Mesodermal cell (in vitro differentiated cells): ENCODE data around the gene SNX25.
A peak's percentile ranks its signal among the peaks of the same experiment; 100 is the strongest.

Experiments
- H3K27ac ChIP-seq: 2 replicates; pipeline ENCODE4 v1.7.0; 2013; ENCODE audit warnings: mild to moderate bottlenecking, low read depth, low read length, moderate library complexity; ENCODE audit not compliant: severe bottlenecking
- H3K36me3 ChIP-seq: 2 replicates; pipeline ENCODE4 v1.7.1; 2013; ENCODE audit warnings: mild to moderate bottlenecking, low read length, moderate library complexity; ENCODE audit not compliant: control insufficient read depth, insufficient read depth
- H3K4me1 ChIP-seq: one replicate; pipeline ENCODE4 v1.7.1; 2013; ENCODE audit warnings: mild to moderate bottlenecking, low read length; ENCODE audit not compliant: insufficient read depth, control insufficient read depth, poor library complexity, severe bottlenecking
- H3K4me3 ChIP-seq: 2 replicates; pipeline ENCODE4 v1.7.0; 2013; ENCODE audit warnings: low read length, control low read depth, mild to moderate bottlenecking; ENCODE audit not compliant: insufficient read depth, poor library complexity, severe bottlenecking; ENCODE audit errors: extremely low read depth
- H3K9me3 ChIP-seq: 2 replicates; pipeline ENCODE4 v1.7.1; 2013; ENCODE audit warnings: mild to moderate bottlenecking, low read length, moderate library complexity; ENCODE audit not compliant: control insufficient read depth
- WGBS, 2 experiments: methylation state at CpG; one replicate each; pipeline ENCODE4 v1.1.5; 2013; ENCODE audit warnings: missing lambda C conversion rate in 2 of 2; ENCODE audit not compliant: insufficient coverage in 2 of 2; 5-methylcytosine and 5-hydroxymethylcytosine counted together

Gene SNX25

DNA sequence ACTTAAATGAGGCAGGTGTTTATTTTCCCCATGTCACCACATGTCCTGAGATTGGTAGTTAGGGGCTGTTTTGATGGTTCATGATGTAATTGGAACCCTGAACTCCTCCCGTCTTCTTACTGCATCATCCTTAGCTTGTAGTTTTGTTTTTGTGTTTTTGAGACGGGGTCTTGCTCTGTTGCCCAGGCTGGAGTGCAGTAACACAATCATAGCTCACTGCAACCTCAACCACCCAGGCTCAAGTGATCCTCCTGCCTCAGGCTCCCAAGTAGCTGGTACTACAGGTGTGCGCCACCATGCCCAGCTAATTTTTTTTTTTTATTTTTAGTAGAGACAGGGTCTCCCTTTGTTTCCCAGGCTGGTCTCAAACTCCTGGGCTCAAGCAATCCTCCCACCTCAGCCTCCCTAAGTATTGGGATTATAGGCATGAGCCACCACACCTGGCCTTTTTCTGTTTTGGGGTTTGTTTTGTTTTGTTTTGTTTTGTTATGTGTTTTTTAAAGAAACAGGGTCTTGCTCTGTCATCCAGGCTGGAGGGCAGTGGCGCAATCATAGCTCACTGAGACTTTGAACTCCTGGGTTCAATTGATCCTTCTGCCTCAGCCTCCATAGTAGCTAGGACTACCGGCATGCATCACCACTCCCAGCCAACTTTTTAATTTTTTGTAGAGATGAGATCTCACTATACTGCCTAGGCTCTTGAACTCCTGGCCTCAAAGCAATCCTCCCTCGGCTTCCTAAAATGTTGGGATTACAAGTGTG is 76.4 kb downstream of the SNX25 start:
- Histone ChIP-seq H3K4me3 (no peak overlapping the region), H3K27ac (no peak overlapping the region), H3K36me3 (peaks cover 5% of the 10 kb centered on the region), H3K4me1 (no peaks in the 10 kb centered on the region), H3K9me3 (no peaks in the 10 kb centered on the region)
- WGBS, 2 experiments = 89 to 100% methylated on average over 1 to 3 of the region's 6 CpGs

DNA sequence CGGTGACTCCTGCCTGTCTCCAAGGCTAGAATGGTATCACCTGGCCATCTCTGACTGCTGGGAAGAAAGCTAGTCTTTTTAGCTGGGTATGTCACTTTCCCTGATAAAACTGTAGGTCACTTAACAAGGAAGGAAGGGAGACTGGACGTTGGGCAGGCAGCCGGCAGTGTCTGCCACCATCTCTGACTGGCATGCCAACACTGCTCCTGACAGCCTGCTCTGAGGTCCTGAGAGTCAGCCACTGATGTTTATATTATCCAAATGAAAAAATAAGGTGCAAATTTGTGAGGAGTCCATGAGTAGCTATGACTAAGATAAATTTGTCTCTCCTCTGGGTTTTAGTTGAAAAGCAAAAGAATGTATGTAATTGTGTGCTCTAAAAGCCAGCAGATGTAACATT is 77.2 kb downstream of the SNX25 start:
- H3K4me1 ChIP-seq = no peaks in the 10 kb centered on the region
- WGBS, 2 experiments = 78 to 82% methylated on average over 3 of the region's 3 CpGs
- no peak overlapping the region for H3K4me3 ChIP-seq
- H3K9me3 ChIP-seq = no peaks in the 10 kb centered on the region
- H3K36me3 ChIP-seq = peaks cover 6% of the 10 kb centered on the region
- no peak overlapping the region for H3K27ac ChIP-seq

DNA sequence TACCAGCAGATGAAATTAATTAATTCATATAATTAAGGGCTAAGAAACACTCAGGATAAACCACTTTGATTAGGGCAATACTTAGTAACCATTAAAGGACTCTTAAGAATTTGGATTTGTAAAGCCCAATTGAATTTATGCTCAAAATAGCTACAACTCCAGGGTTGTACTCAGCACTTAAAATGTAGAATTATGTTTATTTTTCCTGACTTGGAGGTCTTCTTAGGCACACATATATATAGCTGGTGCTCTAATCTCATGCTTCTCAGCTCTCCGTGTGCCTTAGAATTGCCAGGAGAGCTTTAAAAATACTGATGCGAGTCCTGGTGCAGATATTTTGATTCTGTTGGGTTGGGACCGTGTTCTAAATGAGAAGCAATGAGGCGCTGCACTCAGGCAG is 77.6 kb downstream of the SNX25 start:
- 90 to 100% methylated on average over 1 to 4 of the region's 4 CpGs for WGBS, 2 experiments
- no peaks in the 10 kb centered on the region for H3K9me3 ChIP-seq
- H3K4me1 ChIP-seq = no peaks in the 10 kb centered on the region
- peaks cover 10% of the 10 kb centered on the region for H3K36me3 ChIP-seq
- H3K4me3 ChIP-seq = no peak overlapping the region
- H3K27ac ChIP-seq = no peak overlapping the region

DNA sequence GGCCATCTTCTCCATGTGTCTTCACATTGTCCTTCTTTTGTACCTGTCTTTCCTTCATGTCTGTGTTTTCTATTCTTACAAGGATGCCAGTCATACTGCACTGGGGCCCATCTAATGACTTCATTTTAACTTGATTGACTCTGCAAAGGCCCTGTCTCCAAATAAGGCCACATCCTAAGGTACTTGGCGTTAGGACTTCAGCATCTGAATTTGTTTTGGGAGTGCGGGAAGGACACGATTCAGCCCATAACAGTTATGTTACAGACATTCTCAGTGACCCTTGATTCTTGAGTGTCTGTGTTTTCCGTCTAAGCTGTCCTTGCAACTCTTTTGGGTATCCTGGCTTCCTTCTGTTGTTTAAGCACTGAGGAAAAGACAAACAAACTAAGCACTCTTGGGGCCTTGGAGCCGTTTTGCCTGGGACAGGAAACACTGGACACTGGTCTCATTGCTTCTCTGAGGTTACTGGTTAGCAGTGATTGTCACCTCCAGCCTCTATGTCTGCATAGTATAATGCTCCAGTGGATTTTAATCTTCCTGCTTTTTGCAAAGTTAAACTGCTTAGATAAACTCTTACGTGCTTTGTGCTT is 80.7 kb downstream of the SNX25 start:
- WGBS, 2 experiments = 93 to 97% methylated on average over 5 to 6 of the region's 6 CpGs
- H3K36me3 ChIP-seq = peaks cover 20% of the 10 kb centered on the region
- peak overlapping the region; percentile 50 for H3K27ac ChIP-seq
- no peak overlapping the region for H3K4me3 ChIP-seq
- H3K4me1 ChIP-seq = no peaks in the 10 kb centered on the region
- no peaks in the 10 kb centered on the region for H3K9me3 ChIP-seq

DNA sequence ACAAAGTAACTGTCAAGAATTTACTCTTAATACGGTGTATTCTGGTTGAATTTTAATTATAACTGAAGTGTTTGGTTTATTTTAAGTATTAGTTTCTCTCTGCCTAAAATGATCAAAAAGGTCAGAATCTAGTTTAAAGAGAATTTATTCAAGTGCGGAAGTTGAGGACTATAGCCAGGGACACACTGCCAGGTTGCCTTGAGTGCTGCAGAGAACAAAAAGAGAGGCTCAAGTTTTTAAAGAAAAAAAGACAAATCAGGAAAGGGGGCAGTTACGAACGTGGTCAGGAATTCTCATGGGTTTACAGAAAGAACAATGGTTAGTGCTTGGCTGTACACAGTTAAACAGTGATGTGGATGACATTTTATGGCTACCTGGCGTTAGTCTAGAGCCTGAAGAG is 81.3 kb downstream of the SNX25 start:
- H3K27ac ChIP-seq = peak overlapping the region; percentile 50
- H3K36me3 ChIP-seq = peaks cover 20% of the 10 kb centered on the region
- no peaks in the 10 kb centered on the region for H3K4me1 ChIP-seq
- WGBS, 2 experiments = 71 to 72% methylated on average over 4 to 5 of the region's 5 CpGs
- no peaks in the 10 kb centered on the region for H3K9me3 ChIP-seq
- no peak overlapping the region for H3K4me3 ChIP-seq

DNA sequence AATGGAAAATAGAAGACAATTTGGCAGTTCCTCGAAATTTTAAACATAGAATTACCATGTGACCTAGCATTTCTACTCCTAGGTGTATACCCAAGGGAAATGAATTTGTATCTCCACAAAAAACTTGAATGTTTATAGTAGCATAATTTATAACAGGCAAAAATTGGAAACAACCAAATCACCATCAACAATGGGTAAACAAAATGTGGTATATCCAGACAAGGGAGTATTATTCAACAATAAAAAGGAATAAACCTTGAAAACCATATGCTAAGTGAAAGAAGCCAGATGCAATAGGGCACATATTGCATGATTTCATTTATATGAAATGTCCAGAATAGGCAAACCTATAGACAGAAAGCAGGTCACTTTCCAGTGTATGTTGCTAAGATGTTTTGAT is 83.8 kb downstream of the SNX25 start:
- no CpG with 5 or more reads among the region's 1 CpG for WGBS, 2 experiments
- Histone ChIP-seq H3K9me3 (no peaks in the 10 kb centered on the region), H3K4me1 (no peaks in the 10 kb centered on the region), H3K4me3 (no peak overlapping the region), H3K36me3 (peaks cover 23% of the 10 kb centered on the region), H3K27ac (no peak overlapping the region)

DNA sequence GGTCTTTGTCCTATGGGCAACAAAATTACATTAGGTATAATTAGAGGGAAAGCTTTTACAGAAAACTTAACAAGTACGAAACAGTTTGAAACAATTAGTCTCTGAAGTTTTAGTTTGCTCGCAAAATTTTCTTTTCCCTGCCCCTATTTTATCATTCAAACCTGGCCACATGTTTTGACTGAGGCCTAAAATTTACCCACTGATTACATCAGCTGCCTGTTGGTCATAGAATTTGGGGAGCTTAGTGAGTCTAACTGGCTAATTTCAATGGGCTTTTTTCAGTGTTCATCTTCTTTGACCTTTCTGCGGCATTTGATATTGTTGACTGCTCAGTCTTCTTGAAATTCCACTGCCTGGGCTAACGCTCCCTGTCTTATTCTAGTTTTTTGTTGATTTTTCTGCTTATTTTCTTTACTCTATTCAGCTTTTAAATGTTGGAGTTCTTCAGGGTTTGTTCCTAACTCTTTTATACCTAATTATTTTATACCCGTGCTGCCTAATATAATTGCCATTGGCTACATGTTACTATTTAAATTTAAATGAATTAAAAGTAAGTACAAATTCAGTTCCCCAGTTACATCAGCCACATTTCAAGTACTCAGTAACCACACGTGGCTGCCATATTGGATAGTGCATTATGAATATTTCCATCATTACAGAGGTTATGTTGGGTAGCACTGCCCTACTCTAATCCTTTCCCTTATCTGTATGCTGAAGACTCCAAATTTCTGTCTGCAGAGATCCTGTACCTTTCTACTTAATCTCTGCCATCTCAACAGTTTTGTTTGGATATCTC is 87.5 kb downstream of the SNX25 start:
- H3K4me3 ChIP-seq = no peak overlapping the region
- H3K27ac ChIP-seq = no peak overlapping the region
- H3K4me1 ChIP-seq = no peaks in the 10 kb centered on the region
- 84 to 92% methylated on average over 1 to 2 of the region's 6 CpGs for WGBS, 2 experiments
- H3K9me3 ChIP-seq = no peaks in the 10 kb centered on the region
- H3K36me3 ChIP-seq = peaks cover 17% of the 10 kb centered on the region

DNA sequence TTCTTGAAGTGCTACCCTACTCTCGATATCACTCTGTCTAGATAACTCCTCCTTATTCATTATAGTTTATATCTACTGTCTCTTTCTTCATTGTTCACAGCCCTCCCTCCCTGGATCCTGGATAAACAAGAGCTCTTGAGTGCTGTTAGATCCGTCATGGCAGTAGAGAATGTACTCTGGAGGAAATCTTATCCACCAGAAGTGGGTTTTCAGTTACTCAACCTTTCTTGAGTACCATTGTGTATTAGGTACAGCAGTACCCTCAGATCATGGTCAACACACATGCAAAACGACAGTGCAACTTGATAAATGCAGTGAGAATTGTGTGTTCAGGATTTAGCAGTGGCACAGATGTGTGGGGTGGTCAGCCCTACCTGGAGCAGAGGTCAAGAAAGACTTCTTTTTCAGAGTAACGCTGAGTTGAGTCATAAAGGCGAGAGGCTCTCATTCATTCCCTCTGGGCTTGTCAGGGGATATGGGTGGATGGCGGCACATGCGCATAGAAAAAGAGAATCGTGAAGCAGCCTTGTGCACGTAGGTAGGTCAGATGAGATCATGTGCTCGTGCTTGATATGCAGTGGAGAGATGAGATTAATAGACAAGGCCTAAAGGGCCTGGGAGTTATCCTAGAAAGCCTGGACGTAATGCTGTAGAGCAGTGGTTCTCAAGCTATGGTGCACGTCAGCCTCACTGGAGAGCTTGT is 89.5 kb downstream of the SNX25 start:
- 87 to 93% methylated on average over 8 to 11 of the region's 12 CpGs for WGBS, 2 experiments
- Histone ChIP-seq H3K36me3 (peaks cover 6% of the 10 kb centered on the region), H3K27ac (no peak overlapping the region), H3K9me3 (no peaks in the 10 kb centered on the region), H3K4me3 (no peak overlapping the region), H3K4me1 (no peaks in the 10 kb centered on the region)

DNA sequence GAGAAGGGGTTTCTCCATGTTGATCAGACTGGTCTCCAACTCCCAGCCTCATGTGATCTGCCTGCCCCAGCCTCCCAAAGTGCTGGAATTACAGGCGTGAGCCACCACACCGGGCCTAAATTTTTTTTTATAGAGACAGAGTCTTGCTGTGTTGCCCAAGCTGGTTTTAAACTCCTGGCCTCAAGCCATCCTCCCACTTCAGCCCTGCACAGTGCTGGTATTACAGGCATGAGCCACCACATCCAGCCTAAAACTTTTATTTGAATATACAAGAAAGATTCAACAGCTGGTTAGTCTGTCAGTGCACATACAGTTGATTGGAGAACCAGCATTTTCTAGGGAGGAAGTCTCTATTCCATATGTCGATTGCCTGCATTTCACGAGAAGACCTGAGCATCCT is 95.1 kb downstream of the SNX25 start:
- H3K4me1 ChIP-seq = peaks cover 9% of the 10 kb centered on the region

DNA sequence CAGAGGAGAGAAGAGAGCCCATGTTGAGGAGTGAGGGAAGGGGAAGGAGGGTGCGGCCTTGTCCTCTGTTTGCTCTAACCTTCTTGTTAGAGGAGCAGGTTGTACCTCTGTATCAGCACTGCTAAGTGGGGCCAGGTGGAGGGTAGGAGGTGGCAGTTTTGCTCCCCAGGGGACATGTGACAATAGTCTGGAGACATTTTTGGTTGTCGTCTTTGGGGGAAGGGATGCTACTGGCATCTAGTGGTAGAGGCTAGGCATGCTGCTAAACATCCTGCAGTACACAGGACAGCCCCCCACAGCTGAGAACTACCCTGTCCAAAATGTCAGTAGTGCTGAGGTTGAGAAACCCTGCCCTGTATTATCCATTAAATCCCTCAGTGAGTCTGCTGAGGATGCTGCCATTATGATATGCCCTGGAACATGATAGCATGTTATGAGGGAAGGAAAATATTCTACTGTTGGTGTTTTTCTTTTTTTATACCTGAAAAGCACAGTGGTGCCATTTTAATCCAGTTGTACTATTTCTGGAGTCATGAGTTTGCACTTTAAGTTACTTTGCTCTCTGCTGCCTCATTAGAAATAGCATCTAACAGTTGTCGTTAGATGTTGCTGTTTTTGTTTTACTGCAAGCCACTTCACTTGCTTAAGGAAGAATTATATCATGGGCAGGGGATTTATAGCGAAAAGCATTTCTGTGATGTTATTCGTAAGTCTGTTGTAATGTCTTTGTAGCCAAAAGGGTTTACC is 95.7 kb downstream of the SNX25 start:
- Histone ChIP-seq H3K4me3 (no peak overlapping the region), H3K4me1 (peaks cover 9% of the 10 kb centered on the region), H3K36me3 (peaks cover 3% of the 10 kb centered on the region), H3K27ac (peak overlapping the region; percentile 58), H3K9me3 (no peaks in the 10 kb centered on the region)
- 50 to 60% methylated on average over 2 of the region's 5 CpGs for WGBS, 2 experiments

More for the DNA sequence above, 95.1 kb downstream of the SNX25 start:
- peaks cover 3% of the 10 kb centered on the region for H3K36me3 ChIP-seq
- H3K4me3 ChIP-seq = no peak overlapping the region
- no peak overlapping the region for H3K27ac ChIP-seq
- no peaks in the 10 kb centered on the region for H3K9me3 ChIP-seq
- 84 to 97% methylated on average over 4 of the region's 4 CpGs for WGBS, 2 experiments
